MM.1S (cell line): ENCODE data around the gene ADIPOR2.

Experiments
- CTCF ChIP-seq: fragments of 300-600 bp; sonication (generic); IDR thresholded peaks from 2 replicates; pipeline ENCODE4 v1.5.1; 2016; ENCODE audit warnings: antibody characterized with exemption, low read length, mixed read lengths
- EZH2 ChIP-seq: fragments of 300-600 bp; sonication (generic); optimal IDR thresholded peaks from 2 replicates; pipeline ENCODE3; 2017; ENCODE audit warnings: low read depth, mild to moderate bottlenecking, antibody characterized with exemption, low read length, mixed read lengths
- EZH2phosphoT487 ChIP-seq: fragments of 300-600 bp; sonication (generic); IDR thresholded peaks from 2 replicates; pipeline ENCODE4 v1.6.1; 2018; ENCODE audit warnings: antibody characterized with exemption, low read length

- TF ChIP-seq CTCF: no peak
- no peak for TF ChIP-seq EZH2
- TF ChIP-seq EZH2phosphoT487: no peak
Observed at GRCh38 chr12:1808036-1808797, 117.3 kb downstream of the ADIPOR2 start.
